CD4-positive, alpha-beta T cell treated with Interleukin-6 at 100 ng/mL for 8 hours (primary cell): Measurements from ENCODE around the gene TFB2M.

Experiments
- DNase-seq: peaks from one replicate; pipeline ENCODE4 v3.0.0-alpha.2; 2020; ENCODE audit warnings: mixed read lengths, low spot score

The TFB2M gene

GRCh38 chr1:246554201-246554600 lies 11.9 kb downstream of the TFB2M start:
- DNase-seq: no peak

DNA sequence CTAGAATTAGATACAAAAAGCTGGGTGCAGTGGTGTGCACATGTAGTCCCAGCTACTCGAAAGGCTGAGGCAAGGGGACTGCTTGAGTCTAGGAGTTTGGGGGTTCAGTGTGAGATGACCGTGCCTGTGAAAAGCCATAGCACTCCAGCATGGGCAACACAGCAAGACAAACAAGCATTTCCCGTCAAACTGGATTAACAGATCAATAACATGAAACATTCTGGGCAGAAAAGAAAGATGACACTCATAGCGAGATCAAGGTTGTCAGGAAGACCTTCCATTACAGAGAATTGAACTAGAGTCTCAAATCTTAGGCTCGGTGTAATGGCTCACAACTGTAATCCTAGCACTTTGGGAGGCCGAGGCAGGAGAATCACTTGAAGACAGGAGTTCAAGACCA lies 14.0 kb downstream of the TFB2M start:
- no peak for DNase-seq

- no peak for DNase-seq
Observed at GRCh38 chr1:246550402-246550801, 15.7 kb downstream of the TFB2M start.

- no peak for DNase-seq
Observed at GRCh38 chr1:246549665-246550064, 16.4 kb downstream of the TFB2M start.

DNA sequence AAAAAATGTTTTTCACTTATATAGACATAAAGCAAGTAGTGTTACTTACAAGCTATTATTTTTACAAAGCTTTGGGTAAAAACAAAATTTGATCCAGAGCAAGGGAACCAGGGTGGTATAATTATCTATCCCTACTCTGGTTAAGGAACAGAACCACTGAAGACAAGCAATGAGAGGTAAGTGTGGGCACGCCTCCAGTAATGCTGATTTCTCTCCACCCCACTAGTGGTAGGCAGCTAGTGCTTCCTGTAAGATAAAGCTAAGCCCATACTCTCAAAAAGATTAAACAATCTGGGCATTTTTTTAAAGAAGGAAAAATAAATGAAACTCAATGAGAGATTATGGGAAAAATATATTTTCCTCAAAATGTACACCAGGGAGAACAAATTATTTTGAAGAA lies 22.1 kb downstream of the TFB2M start:
- DNase-seq: no peak

DNA sequence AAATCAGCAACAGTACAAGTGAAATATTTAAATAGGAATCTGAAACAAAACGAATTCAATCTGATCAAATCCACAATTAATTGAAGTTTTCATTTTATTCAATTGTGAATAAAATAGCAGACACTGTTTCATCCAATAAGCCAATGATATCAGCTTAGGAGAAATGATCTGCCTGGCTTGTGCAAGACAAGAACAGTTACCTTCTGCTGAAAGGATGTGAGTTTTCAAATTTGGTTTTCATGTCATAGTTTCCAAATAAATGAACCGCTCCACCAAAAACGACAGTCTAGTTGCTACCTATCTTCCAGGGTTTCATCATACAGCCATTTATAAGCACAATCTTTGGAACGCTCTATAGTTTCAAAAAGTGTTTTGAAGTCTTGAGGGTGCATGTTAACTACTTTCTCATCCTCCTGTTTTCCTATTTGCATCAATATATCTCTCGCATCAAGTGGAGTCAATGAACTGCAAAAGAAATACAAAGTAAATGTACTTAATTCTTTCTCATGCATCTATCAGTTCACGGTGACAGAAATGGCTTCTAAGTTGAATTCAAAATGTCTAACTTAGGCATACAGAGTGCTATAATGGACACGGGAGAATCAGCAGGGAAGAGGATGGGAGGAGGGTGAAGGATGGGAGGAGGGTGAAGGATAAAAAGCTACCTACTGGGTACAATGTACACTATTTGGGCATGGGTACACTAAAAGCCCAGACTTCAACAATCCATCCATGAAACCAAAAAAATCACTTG lies 25.1 kb downstream of the TFB2M start:
- DNase-seq: no peak

DNA sequence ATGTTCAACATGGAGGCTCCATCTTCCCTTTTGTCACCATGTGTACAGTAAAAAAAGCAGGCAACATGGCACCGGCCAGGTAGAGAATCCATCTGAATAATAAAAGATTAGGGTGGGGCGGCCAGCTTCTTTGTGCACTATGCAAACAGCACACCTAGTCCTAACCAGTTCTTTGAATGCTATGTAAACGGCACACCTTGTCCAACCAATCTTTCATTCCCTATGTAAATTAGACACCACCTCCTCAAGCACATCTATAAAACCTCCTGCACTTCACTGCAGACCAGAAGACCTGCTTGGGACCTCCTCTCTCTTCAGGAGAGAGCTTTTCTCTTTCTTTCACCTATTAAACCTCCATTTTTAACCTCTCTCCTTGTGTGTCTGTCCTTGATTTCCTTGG lies 28.2 kb downstream of the TFB2M start:
- DNase-seq: no peak

DNA sequence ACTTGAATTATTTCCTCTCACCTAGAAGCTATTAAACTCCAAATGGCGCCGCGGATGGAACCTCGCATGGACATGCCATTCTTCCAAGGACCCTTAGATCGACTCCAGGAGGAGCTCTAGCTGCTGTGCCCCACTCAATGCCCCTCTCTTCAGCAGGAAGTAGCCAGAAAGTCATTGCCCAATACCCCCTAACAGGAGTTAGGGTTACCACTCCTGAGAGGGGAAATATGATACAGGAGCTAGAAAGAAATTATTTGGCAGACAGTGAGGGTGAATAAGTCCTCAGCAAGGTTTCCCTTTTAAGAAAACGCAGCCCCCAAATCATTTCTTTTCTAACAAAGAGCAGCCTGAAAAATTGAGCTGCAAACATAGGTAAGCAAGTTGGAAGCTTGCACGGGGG lies 28.6 kb downstream of the TFB2M start:
- no peak for DNase-seq

GRCh38 chr1:246534114-246534513 lies 31.9 kb downstream of the TFB2M start:
- DNase-seq: no peak

- no peak for DNase-seq
Observed at GRCh38 chr1:246533371-246533905, 32.6 kb downstream of the TFB2M start.

DNA sequence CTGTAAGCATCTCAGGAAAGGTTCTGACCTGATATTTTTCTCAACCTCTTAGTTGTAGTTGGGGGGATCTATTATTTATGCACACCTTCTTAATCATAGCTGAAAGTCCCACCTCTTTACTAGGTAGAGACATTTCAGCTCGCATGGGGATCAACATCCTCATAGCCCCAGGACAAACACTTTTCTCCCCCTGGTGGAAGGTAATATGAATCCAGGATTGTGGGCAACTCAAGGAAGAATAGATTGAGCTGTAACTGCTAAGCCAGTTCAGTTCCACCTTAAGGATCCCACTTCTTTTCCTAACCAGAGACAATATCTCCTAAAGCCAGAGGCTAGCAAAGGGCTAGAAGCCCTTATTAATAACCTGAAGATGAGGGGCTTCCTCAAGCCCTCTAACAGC lies 33.5 kb downstream of the TFB2M start:
- no peak for DNase-seq

DNA sequence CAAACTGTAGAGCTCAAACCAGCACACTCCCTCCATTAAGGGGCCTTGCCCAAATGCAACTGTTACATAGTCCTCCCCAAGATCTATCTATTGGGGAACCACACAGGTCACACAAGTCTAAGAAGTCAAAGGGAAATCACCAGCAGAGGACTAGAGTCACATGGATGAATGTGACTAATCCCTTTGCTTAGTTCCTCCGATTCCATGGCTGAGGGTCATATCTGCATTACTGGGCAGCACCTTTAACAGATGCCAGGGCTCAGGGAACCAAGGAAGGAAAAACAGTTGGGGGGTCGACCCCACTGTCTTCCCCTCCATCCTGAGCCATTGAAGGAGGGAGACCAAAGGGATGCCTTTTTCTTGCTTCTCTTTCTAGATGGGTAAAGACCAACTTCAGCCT lies 35.6 kb downstream of the TFB2M start:
- no peak for DNase-seq

- no peak for DNase-seq
Observed at GRCh38 chr1:246528933-246529731, 36.9 kb downstream of the TFB2M start.

GRCh38 chr1:246527402-246528088 lies 38.5 kb downstream of the TFB2M start:
- no peak for DNase-seq

- no peak for DNase-seq
Observed at GRCh38 chr1:246526915-246527314, 39.1 kb downstream of the TFB2M start.

GRCh38 chr1:246526380-246526779 lies 39.7 kb downstream of the TFB2M start:
- DNase-seq: no peak

GRCh38 chr1:246519514-246519913 lies 46.5 kb downstream of the TFB2M start:
- no peak for DNase-seq

DNA sequence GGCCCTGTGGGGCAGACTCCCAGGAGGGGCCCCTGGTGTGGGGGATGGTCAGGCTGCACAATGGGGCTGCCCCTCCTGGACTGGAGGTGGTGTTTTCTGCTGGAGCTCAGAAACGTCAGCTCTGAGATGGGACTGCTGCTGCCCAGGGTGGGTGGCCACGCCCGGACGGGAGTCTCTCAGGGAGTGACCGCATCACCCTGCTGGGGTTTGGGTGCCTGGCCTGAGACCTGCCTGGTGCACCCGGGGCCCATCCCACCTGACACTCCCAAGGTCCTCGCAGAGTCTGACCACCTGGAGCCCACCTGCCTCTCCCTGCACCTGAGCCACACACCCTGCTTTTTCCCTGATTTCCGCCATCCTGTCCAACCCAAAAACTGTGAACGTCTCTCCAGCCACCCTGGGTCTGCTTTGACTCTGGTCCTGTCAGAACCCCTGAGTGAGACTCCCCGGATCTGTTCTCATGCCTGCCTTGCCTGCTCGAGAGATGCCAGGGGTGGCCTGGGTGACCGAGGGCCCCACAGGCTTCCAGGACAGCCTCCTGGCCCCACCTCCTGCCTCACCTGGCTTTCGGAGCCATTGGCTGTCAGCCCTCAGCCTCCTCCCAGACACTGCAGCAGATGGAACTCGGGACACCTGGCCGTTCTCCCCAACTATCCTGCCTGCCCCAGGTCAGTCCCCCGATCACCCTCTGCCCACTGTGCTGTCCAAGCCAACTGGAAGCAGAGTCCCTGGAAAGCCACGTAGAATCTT lies 47.4 kb downstream of the TFB2M start:
- DNase-seq: no peak

GRCh38 chr1:246517391-246517790 lies 48.7 kb downstream of the TFB2M start:
- no peak for DNase-seq

GRCh38 chr1:246516126-246516525 lies 49.9 kb downstream of the TFB2M start:
- no peak for DNase-seq

GRCh38 chr1:246515390-246516005 lies 50.6 kb downstream of the TFB2M start:
- DNase-seq: no peak
